ENCODE measurements around the gene IFT52.

GRCh38 chr20:43636429-43636828 is 45.7 kb downstream of the IFT52 start:
- TF ChIP-seq CTCF (IDR thresholded peaks at IDR 0.05): no peak
- no peak for TF ChIP-seq POLR2A (IDR thresholded peaks at IDR 0.05)

Measured in heart left ventricle (tissue), 13 donors.